H4 (cell line): ENCODE data around the gene REM1. TPM values are rescaled to one million over a fixed set of nuclear protein-coding genes. Genes with fewer than 3 reads are reported as not detected.
"Not testable (repeated sequence)": the region's sequence is repeated elsewhere in the genome, so short reads cannot be mapped to it uniquely, and the experiment has no call there.

Source experiments
- DNase-seq: peaks from one replicate; pipeline ENCODE4 v3.0.0-alpha.2; 2015; ENCODE audit warnings: low spot score
- total RNA-seq: library from RNA; depleted of rRNA; stranded (reverse); fragments of >200 nt; shearing (Covaris generic); gene quantifications from 2 replicates; pipeline ENCODE4 v1.2.3, GENCODE V29; 2014; rRNA removed

Gene REM1
- total RNA-seq: not detected in 2 replicates

- DNase-seq: no peak
These were observed at the start of gene REM1, which contains the start of gene DEFB124 for GRCh38 chr20:31474758-31475427. Gene REM1, plus strand, starts transcription at chr20:31475288. Its CDS starts 1,158 bp downstream, at chr20:31476446. Gene DEFB124, minus strand, starts transcription at chr20:31475127. Its CDS starts 2,114 bp downstream, at chr20:31473013.

- no peak for DNase-seq
These were observed 49.3 kb upstream of the REM1 start for GRCh38 chr20:31425797-31426196.

GRCh38 chr20:31426891-31427551 is 48.1 kb upstream of the REM1 start:
- DNase-seq: not testable (repeated sequence)

GRCh38 chr20:31427576-31427975 is 47.5 kb upstream of the REM1 start:
- DNase-seq: not testable (repeated sequence)

GRCh38 chr20:31430568-31431115 is 44.4 kb upstream of the REM1 start:
- DNase-seq: no peak

- no peak for DNase-seq
These were observed 35.0 kb upstream of the REM1 start, which contains the start of gene DEFB123 for GRCh38 chr20:31440012-31440659. Gene DEFB123, plus strand, starts transcription at chr20:31440632. Its CDS starts 67 bp downstream, at chr20:31440699.

GRCh38 chr20:31446084-31446819 is 28.8 kb upstream of the REM1 start:
- no peak for DNase-seq

- DNase-seq: no peak
These were observed 25.3 kb upstream of the REM1 start for GRCh38 chr20:31449511-31450414.

GRCh38 chr20:31452575-31452974 is 22.5 kb upstream of the REM1 start:
- no peak for DNase-seq

- no peak for DNase-seq
These were observed 20.7 kb upstream of the REM1 start for GRCh38 chr20:31454361-31454760.

GRCh38 chr20:31470946-31471345 is 4.1 kb upstream of the REM1 start:
- not testable (repeated sequence) for DNase-seq

GRCh38 chr20:31472395-31473330 is 2.4 kb upstream of the REM1 start:
- DNase-seq: no peak

GRCh38 chr20:31473331-31474096 is 1.6 kb upstream of the REM1 start:
- no peak for DNase-seq

- DNase-seq: no peak
These were observed 1.0 kb upstream of the REM1 start for GRCh38 chr20:31474097-31474436.

- no peak for DNase-seq
These were observed 595 bp downstream of the REM1 start for GRCh38 chr20:31475472-31476293.

- DNase-seq: no peak
These were observed 1.2 kb downstream of the REM1 start for GRCh38 chr20:31476294-31476585.

- no peak for DNase-seq
These were observed 1.6 kb downstream of the REM1 start for GRCh38 chr20:31476643-31477215.

GRCh38 chr20:31484001-31484400 is 8.9 kb downstream of the REM1 start:
- no peak for DNase-seq
